HG03045 (cell line): ENCODE measurements around the gene DGCR8.
"Not testable (repeated sequence)": the region's sequence is repeated elsewhere in the genome, so short reads cannot be mapped to it uniquely, and the experiment has no call there.

Experiments
- ATAC-seq: cut with Tn5 transposase; IDR thresholded peaks from one replicate; pipeline ENCODE4 v1.9.1; 2021; ENCODE audit warnings: mild to moderate bottlenecking, moderate library complexity; ENCODE audit not compliant: unreplicated experiment

The DGCR8 gene

DNA sequence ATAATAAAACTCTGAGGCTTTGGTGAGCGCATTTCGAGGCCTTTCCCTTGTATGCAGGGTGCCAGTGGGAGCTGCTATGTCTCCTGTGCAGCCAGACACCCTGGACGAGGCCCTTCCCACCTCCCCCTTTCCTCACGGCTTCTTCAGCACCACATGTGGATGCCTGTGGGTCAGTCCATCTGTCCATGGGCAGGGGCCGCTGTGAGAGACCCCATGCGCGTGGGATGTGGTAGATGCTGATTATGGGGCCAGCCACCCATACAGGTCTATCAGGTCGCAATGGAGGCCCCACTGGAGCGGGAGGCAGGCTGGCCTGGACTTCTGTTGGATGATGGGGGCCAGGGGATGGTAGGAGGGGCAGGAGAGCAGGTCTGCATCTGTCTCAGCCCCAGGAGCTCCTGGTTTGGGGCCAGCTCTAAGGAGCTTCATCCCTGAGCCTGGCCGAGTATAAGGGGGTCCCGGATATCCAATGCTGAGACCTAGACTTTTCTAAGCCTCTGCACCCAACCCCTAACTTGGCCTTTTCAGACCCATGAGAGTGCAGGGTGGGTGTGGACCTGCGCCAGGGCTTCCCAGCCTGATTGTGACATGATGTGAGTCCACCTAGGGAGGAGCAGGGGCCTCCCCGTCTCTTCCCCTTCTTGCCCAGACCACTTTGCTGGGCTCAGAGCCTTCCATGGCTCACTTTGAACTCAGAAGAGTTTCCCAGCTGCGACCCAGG is 14.0 kb upstream of the DGCR8 start:
- no peak for ATAC-seq

DNA sequence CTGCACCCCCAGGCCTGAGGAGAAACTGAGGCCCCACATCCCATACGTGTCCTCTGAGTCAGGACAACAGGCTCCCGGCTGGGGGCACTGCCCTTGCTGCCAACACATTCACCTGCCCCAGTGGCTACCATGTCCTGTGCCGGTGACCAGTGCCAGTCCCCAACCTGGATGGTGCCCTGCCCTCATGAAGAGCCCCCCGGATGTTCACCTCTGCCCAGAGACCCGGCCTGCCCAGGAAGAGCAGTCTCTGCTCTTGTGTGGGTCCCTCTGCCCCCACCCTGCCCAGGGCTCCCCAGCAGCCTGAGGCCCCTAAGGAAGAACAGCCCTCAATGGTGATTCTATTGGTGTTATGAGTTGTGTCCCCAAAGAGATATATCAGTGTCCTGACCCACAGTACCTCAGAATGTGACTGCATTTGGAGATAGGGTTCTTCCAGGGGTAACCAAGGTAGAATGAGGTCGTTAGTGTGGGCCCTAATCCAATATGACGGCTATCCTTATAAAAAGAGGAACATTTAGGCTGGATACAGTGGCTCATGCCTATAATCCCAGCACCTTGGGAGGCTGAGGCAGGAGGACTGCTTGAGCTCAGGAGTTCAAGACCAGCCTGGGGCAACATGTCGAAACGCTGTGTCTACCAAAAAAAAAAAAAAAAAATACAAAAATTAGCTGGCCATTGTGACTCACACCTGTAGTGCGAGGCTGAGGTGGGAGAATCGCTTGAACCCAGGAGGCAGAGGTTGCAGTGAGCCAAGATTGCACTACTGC is 13.2 kb upstream of the DGCR8 start:
- ATAC-seq: no peak

DNA sequence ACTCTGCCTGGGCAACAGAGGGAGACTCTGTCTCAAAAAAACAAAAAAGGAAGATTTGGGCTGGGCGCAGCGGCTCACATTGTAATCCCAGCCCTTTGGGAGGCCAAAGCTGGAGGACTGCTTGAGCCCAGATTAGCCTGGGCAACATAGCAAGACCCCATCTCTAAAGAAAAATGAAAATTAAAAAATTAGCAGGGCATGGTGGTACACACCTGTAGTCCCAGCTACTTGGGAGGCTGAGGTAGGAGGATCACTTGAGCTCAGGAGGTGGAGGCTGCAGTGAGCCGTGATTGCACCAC is 12.7 kb upstream of the DGCR8 start:
- ATAC-seq: not testable (repeated sequence)

DNA sequence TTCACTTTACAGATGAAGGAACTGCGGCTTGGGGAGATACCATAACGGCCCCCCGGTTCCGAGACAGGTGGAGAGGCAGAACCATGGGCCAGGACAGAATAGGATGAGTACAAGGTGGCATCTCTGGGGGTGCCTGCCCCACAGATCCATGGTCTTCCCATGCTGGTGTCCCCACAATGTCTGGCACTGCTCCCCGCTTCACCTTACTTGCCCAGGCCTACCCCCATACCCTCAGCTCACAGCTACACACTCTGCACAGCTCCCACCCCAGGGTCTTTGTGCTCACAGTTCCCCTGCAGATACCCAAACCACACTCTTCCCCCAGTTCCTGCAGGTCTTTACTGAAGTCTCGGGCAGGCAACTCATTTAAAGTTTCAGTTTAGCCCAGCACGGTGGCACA is 11.4 kb upstream of the DGCR8 start:
- ATAC-seq: no peak

DNA sequence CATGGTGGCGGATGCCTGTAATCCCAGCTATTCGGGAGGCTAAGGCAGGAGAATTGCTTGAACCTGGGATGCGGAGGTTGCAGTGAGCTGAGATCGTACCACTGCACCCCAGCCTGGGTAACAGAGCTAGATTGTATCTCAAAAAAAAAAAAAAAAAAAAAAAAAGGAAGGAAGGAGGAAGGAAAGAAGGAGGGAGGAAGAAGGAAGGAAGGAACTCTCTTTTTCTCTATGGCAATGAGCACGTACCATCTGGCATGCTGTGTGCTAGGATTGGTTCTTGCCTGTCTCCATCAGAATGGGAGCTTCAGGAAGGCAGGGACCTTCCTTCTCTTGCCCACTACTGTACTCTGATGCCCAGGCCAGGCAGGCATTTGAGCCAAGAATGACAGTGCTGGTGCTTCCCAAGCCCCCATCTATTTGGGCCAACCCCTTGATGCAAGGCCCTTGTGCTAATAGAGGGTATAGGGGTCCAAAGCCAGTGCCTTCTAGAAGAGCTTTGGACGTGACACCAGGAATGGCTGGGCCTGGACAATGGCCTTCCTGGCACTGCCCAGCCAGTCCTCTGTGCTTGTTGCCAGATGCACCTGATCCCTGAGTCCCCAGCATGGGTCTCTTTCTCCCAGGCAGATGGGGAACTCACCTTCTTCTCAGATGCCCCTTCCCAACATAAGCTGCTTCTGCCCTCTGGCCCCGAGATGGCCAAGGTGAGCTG is 10.6 kb upstream of the DGCR8 start:
- ATAC-seq: no peak

DNA sequence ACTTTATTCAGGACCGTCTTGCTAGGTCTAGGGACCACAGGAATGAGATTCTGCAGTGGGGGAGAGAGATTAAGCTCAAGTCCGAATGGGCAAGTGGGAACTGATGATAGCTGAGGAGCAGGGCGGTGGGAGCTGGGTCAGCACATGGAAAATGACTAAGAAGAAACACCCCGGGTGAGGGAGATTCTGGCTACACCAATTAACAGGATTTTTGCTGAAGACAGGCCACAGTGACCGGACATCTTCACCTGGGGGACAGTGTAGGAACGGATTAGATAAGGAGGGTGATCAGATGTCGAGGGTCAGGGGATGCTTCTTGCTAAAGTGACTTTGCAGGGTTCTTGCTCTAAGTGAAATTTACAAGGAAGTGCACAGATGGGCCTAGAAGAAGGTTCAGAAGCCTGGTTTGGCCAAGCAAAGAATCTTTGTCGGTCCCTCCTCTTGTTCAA is 8.5 kb upstream of the DGCR8 start:
- no peak for ATAC-seq

DNA sequence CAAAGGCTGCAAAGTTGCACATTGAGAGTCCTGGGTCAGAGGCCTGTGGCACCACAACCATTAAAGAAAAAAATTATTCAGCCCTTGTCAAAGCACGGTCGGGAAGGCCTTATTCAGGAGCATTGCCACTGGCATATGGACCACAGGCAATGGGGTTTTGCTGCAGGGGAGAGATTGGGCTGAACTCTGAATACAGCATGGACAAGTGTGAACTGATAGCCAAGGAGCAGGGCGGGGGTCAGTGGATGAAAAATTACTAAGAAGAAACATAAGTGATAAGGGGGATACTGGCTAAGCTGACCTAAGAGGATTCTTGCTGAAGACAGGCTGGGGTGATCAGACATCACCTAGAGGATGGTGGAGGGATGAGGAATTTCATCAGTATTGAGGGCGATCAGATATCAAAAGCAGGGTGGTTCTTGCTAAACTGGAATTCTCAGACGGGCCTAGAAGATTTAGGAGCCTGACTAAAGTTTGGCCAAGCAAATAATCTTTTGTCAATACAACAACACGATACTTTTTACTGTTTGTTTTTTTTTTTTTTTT is 3.3 kb upstream of the DGCR8 start:
- ATAC-seq: no peak

DNA sequence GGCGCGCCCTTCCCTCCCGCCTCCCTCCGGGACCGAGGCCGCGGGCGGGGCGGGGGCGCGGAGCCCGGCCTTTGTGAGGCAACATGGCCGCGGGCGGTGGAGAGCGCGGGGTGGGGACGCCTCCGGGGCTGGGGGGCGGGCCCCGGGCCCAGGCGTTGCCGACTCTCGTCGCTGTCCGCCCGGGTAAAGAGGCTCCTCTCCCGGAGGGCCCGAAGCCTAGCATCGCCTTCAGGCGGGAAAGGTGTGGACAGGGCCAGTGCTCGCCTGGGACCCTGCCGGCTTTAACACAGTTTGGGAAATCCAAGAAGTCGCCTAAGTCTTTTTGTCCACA is 369 bp downstream of the DGCR8 start:
- ATAC-seq: peak; percentile 65

DNA sequence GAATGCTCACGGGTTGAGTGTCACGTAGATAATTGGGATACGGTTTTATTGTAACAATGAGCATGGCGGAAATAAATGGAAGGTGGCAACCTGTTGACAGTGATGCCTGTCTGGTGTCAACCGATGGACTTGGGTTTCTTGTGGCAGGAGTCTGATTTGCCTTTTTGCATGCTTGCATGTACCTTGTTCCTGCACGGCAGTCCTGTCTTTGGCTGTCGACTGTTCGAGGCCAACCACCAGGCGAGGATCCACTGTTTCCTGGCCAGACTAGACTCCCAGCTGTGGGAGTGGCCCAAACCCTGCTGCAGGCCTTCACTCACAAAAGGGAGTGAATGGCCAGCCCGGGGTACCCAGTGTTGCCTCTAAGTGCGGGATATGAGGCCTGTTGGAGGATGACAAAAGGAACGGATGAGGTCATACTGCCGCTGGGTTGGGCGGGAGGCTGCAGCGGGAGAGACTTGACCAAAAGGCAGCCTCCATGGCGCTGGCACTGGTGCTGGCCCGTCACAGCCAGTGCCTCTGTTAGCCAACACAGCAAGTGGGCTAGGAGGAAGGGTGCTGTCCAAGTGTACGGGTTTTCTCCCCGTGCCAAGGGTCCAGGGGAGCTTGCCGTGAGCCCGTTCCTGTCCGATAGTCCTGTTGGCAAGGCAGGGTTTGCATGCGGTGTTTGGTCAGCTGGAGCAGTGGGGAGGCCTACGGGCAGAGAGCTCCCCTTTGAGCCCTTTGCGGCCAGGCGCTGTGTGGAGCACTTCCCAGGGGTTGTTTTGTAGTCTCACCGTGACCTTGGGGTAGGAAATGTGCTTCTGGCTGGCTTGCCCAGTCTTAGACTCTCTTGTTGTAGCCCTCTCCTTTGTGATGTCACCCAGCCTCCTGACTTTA is 974 bp downstream of the DGCR8 start:
- no peak for ATAC-seq

DNA sequence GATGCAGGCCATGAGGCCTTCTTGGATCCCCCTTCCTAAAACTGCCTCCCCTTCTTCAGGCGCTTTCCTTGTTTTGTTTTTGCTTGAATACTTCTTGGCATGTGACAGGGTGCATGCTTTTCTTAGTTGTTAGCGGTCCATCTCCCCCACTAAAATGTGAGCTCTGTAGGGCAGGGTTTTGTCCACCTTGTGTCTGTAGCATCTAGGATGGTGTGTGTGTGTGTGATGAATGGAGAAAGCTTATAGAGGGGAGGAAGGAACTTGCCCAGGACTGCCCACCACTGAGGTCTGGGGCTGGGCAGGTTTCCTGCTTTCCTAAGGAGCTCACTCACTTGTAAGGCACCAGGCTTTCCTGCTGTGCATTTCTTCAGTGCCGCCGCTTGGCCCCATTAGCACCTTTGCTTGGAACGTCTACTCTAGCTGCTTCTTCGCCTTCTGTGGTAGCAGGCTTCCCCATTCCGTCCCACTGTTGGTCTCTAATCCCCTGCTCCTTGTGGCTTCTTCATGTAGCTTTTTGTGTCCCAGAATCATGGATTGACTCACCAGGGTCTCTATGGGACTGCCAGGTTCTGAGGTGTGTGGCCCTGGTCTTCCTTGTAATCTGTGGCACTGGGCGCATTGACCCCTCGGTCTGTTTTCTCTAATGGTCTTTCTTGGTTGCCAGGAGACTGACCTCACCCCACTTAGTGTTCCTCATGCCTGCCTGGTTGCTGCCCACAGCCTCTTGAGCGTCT is 3.3 kb downstream of the DGCR8 start:
- ATAC-seq: no peak

DNA sequence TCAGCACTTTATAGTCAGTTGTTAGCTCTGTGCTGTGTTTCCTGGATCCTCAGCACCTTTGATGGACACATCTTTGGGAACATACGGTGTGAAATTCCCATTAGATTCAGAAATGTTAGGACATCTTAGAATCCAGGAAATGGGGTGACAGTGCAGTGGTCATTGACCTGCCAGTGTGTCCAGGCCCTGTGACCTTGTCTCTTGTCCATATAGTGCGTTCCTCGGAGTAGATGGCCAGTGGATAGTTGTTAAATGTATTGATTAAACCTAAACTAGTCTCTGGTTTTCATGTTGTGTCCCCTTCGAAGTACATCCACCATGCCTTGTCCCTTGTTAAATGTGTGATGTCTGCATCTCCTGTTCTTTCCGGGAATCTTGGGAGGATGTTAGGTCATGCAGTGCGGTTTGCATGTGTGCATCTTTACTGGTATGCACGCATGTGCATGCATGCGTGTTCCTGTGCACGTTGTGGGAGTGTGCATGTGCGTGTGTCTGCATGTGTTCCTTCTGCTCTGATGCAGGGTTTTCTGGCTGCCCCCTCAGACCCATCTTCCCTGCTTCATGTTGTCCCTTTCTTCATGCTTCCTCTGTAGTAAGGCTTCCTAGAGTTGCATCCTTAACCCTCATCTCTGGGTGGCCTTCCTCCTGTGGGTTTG is 4.0 kb downstream of the DGCR8 start:
- ATAC-seq: no peak

DNA sequence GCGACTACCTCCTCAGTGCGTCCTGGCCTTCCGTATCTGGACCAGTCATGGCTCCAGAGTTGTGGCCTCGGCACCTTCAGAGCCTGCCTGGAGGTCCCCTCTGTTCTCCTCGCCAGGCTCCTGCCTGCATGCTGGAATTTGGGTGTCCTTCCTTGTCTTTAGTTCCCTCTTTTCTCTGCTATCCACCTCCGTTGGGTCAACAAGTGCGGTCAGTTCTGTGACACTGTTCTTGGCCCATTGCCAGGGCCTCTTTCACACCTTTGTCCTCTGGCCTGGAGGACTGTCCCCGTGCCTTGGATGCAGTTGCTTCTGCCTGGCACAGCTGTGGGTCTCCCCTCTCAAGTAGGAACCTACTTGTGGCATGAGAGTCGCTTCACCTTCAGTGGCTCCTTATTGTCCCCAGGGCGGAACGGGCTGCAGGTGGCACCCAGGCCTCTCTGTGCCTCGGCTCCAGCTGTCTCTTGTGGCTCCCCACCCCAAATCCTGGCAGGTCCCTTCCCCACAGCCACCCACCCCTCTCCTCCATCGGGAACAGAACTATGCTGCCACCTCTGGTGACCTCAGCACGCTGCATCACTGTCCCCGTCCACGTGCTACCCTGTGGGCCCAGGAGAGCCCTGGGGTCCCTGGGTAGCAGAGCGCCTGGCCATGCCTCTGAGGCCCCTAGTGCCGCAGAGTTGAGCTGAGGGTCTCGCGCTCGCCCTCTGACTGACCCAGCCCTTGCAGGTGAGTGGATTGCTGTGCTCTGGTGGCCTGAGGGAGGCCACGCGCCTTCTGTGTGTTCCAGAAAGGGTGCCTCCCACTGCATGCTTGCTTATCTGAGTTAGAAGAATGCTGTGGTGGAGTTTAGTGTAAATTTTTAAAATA is 4.7 kb downstream of the DGCR8 start:
- no peak for ATAC-seq

DNA sequence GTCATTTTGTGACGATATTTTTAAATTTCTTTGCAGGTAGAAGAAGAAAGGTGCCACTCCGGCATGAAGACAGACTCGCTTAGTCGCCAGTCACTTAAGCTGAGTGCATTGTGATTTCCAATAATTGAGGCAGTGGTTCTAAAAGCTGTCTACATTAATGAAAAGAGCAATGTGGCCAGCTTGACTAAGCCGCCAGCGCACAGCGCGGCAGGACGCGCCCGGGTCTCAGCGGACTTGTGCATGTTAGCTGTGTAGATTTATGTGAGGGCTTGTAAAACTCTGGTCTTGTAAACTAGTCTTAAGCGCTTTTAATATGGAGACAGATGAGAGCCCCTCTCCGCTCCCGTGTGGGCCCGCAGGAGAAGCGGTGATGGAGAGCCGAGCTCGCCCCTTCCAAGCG is 5.6 kb downstream of the DGCR8 start:
- no peak for ATAC-seq

DNA sequence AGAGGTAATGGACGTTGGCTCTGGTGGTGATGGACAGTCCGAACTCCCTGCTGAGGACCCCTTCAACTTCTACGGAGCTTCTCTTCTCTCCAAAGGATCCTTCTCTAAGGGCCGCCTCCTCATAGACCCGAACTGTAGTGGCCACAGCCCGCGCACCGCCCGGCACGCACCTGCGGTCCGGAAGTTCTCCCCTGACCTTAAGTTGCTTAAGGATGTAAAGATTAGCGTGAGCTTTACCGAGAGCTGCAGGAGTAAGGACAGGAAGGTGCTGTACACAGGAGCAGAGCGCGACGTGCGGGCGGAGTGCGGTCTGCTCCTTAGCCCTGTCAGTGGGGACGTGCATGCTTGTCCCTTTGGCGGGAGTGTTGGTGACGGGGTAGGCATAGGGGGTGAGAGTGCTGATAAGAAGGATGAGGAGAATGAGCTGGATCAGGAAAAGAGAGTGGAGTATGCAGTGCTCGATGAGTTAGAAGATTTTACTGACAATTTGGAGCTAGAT is 6.1 kb downstream of the DGCR8 start:
- ATAC-seq: no peak

DNA sequence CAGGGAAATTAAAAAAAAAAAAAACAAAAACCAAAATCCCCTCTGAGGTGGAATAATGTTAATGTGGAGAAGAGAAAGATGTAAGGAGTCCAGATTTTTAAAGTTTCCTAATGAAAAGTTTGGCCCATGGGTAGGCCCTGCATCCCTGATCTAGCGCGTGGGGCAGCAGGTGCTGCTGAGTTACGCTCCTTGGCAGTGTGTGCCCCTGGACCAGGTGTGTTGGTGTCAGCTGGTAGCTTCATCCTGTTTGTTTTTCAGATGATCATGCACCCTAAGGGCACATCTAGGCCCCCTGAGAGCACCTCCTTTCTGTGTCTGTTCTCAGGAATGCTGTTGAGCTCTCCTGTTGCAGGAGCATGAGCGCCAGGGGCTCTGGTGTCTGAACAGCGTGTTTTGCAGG is 6.7 kb downstream of the DGCR8 start:
- no peak for ATAC-seq

DNA sequence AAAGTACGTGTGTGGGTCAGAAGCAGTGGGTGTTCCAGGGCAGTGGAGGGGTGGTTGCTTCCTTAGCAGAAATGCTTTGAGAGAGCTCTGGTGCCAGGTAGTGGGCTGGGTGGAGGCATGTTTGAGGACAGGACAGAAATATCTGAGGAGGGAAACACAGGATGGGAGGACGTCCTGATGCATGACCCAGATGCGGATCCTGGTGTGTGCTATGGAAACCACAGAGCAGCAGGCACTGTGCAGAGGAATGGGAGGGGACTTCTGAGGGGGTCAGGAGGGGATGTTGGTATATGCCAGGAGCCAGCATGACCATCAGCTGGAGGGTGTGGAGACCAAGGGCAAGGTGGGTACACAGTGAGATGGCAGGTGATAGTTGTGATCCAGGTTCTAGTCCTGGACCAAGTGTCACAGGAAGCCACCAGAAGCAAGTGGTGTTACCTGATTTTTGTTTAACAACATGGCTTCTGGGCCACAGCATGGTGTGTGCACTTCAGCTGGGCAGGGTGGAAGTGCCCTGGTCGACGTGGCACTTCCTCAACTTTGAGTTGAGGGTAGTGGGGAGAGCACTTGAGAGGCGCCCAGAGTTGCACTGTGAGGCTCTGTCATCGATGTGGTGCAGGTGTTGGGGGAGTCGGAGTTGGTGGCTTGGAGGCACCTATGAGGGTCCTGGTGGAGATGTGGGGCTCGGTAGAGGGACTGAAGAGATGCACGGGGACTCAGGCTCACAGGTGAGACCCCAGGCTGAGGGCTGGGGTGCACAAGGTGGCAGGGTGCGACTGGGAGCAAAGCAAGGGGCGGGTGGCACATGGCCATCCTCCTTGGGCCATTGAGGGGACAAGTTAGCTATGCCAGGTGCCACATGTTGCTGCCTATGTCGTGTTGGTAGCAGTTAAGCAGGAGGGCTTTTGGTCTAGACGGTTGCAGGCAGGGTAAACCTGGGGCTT is 7.5 kb downstream of the DGCR8 start:
- ATAC-seq: no peak

DNA sequence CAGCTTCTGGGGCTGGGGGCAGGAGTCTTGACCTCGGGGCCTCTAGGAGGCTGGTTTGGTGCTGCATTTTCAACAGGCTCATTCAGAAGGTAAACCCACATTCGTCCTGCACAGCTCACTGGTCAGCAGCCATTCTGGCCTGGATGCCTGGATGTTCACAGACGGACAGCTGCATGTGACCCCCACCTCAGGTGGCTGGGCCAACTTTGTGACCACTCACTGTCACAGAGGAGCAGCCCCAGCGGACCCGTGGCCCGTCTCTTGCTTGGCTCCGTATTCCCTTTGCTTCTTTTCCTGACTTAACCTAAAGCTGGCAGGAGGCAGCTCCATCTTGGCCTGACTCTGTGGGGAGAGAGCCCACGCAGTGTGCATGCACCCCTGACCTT is 8.2 kb downstream of the DGCR8 start:
- no peak for ATAC-seq
